ENCODE results near the gene FGD6.
"Not testable (repeated sequence)": the region's sequence is repeated elsewhere in the genome, so short reads cannot be mapped to it uniquely, and the experiment has no call there.

The FGD6 gene

DNA sequence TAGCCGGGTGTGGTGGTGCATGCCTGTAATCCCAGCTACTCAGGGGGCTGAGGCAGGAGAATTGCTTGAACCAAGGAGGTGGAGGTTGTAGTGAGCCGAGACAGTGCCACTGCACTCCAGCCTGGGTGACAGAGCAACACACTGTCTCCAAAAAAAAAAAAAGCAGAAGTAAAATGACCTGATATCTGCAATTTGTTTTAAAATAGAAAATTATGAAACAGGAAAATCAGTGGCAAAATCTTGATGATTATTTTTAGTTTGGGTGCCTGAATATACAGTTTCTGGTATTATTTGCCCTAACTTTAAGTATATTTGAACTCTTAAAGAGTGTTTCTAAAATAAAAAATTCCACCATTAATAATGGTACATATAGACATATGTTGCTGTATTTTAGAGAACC is 121.4 kb downstream of the FGD6 start:
- not testable (repeated sequence) for FAIRE-seq; DNase-seq (ENCODE audit: low spot score)

DNA sequence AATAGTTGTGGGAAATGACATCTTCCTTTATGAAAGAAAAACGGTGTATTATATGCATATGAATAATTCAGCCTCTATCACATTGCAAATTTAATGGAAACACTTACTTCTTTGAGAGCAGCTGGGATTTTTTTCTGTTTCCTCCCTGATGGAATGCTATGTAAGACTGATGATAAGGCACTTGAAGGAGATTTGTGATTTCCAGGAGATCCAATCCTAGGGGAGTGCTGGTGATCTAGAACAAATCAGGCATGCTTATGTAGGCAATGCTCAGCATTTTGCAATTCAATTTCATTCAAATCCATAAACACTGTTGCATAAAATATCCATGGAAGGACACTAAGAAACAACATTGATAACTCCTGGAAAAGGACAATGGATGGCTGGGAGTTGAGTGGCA is 127.8 kb downstream of the FGD6 start:
- FAIRE-seq (no peak), DNase-seq (ENCODE audit: low spot score) (no peak)

DNA sequence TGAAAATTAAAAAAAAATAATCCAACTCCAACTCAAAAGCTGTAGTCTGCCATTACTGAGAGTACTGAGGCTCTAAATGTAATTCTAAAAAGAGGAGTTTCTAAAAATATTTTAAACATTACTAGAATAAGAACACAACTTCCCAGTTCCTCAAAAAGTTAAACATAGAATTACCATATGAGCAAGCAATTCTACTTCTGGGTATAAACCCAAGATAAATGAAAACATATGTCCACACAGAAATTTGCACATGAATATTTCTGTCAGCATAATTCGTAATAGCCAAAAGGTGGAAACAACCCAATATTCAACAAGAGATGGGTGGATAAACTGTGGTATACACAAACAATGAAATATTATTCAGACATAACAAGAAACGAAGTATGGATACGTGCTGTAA is 128.9 kb downstream of the FGD6 start:
- FAIRE-seq: no peak
- no peak for DNase-seq (ENCODE audit: low spot score)

DNA sequence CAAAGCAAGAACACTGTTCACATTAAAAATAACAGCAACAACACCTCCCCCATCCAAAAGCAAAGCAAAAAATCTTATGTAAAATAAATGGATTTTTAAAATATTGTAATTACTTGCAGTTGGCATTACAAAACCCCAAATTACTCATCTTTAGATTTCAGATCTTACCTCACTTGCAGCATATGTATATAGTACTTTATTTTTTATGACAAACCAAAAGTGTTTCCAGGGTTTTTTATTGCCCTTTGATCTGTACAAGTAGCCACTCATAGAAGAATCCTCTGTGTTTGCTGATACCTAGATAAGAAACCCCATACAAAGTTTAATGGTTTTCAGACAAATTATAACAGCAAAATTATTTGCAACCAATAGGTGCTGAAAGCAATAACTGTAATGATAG is 131.7 kb downstream of the FGD6 start:
- no peak for DNase-seq (ENCODE audit: low spot score)

DNA sequence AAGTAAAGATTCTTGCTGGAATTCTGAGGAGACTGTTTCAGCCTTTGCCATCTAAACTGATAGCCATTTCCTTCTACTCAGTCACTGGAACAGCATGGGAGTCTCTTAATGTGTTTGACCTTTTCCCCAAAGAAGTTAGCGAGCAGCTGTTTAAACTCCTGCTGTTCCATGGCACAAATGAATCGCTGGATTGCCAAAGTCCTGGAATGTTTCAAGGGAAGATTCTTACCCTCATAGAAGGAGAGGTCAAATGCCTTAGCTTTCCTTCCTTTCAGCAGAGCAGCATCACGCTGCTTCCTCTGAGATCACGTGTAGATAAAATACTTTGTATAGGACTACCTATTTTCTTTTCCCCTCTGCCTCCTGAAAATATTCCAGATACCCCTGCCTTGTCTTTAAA is 133.3 kb downstream of the FGD6 start:
- FAIRE-seq: peak; percentile 83
- DNase-seq (ENCODE audit: low spot score): peak; percentile 56

More for the DNA sequence above, 131.7 kb downstream of the FGD6 start:
- FAIRE-seq: no peak

DNA sequence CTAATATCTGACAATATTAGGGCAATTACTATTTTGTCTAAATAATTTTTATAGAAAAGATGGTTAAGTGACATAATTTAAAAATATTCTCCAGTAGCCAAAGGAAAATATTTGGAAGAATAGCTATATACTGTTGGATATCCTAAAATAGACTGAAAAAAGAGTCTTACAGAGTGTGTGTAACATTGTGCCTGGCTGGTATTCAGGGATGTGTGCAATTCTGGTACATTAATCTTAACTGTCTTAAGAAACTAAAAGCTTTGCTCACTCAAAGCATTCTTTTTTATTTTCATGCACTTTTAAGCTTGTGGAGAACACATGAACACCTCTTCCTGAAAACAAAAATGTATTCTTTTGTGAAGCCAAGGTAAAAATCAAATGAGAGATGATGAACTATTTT is 133.8 kb downstream of the FGD6 start:
- DNase-seq (ENCODE audit: low spot score) (no peak), FAIRE-seq (no peak)

DNA sequence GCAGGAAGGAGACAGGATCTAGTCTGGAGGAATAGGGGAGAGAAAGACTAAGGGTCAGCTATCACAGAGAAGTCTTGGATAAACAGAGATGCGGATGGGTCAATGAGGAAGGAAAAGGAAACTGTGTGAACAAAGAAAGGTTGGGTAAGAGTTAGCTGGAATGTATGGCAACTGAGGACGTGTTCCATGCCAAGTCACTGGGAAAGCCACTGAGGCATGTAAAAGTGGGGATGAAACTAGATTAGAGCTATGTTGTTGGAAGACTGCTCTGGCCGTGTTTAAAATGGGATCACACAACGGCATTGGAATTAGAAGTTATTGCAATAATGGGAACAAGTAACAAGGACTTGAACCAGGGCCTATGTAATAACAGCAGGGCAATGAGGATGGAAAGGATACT is 139.9 kb downstream of the FGD6 start:
- FAIRE-seq (peak; percentile 62), DNase-seq (ENCODE audit: low spot score) (peak; percentile 43)

DNA sequence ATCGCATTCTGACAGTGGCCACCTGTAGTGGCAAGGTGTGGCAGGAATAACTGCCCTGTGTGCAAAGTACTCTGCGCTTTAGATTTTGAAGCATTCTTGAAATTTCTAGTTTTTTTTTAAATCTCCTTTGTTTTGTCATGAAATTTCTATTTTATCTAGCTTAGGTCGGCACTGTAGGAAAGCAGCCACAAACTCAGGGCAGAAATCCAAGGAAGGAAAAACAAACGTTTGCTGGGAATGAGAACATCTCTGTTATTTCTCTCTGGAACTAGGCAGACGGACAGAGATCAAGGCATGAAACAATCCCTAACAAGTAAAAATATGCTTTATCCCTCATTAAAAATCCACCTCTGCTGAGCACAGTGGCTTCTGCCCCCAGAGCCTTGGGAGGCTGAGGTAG is 142.5 kb downstream of the FGD6 start:
- no peak for DNase-seq (ENCODE audit: low spot score)
- no peak for FAIRE-seq

DNA sequence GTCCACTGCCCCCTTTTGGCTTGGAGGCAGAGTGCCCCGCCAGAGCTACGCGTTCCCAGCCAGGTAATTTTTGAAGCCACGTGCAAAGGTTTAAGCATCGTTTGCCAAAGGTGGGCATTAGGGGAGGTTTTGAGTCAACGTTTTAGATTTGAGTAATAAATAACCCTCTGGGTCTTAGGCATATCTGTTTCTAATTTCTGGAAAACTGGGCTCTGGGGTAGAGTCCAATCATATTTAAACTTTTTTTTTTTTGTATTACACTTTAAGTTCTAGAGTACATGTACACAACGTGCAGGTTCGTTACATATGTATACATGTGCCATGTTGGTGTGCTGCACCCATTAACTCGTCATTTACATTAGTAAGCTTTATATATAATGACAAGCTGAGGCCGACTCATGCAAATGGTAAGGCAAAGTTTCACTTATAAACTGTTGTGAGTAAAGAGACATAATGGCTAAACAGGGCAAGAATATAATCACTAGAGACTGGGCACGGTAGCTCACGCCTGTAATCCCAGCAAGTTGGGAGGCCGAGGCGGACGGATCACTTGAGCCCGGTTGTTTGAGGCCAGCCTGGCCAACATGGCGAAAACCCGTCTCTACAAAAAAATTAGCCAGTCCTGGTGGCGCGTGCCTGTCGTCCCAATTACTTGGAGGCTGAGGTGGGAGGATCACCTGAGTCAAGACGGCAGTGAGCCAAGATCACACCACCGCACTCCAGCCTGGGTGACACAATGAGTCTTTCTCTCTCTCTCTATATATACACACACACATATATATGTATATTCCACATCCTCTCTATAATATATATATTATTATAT is 143.4 kb downstream of the FGD6 start:
- DNase-seq (ENCODE audit: low spot score): no peak
- no peak for FAIRE-seq

DNA sequence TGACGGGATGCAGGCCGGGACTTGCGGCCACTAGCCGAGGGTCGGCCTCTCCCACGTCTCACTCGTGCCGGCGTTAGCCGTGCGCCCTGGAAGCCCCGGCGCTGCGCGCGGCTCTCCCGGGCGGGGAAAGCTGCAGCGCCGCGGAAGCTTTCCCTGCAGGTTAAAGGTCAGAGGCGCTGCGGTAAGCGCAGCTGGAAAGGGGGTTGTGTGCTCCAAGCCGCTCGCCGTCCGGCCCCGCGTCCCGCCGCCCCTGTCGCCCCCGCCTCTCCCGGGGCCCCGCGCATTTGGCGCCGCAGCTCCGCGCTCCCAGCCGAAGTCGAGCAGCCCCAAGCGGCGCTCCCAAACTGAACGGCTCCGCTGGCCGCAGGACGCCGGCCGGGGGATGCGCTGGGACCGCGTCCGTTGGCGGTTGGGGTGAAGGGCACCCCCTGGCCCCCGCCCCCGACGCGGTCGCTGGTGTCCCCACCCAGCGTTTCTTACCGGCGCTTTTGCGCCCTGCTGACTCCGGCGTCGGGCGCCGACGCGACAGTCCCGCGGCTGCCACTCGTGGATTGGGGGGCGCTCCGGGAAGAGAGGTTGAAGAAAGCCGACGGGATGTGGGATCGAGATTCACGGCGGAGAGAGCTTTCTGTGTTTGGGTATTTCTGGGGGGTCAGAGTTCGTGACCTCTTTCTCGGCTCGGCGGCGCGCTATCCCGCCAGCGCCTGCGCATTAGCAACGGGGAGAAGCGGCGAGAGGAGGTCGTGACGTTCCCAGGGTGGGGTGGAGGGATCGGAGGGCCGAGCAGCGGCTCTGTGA is 144.2 kb downstream of the FGD6 start, which contains the start of gene NR2C1:
NR2C1 (minus strand) TSS at position 719 of the 798 bp plus-strand sequence. CDS start 6,234 bp downstream, outside the sequence.
- peak; percentile 78 for DNase-seq (ENCODE audit: low spot score)
- peak; percentile 46 for FAIRE-seq

DNA sequence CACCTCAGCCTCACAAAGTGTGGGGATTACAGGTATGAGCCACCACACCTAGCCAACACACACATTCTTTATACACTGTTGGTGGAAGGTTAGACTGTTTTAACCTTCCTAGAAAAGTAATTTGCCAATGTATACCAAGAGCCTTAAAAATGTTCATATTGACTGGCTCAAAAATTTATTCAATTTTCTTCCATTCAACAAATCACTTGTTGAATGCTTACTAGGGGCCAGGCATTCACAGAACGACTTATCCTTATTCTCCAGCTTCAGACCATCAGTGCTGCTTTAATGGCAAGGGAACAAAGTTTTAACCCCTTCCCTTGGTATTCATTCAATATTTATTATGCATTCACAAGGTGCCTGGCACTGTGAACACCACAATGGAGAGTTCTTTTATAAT is 146.9 kb downstream of the FGD6 start:
- no peak for FAIRE-seq
- no peak for DNase-seq (ENCODE audit: low spot score)

DNA sequence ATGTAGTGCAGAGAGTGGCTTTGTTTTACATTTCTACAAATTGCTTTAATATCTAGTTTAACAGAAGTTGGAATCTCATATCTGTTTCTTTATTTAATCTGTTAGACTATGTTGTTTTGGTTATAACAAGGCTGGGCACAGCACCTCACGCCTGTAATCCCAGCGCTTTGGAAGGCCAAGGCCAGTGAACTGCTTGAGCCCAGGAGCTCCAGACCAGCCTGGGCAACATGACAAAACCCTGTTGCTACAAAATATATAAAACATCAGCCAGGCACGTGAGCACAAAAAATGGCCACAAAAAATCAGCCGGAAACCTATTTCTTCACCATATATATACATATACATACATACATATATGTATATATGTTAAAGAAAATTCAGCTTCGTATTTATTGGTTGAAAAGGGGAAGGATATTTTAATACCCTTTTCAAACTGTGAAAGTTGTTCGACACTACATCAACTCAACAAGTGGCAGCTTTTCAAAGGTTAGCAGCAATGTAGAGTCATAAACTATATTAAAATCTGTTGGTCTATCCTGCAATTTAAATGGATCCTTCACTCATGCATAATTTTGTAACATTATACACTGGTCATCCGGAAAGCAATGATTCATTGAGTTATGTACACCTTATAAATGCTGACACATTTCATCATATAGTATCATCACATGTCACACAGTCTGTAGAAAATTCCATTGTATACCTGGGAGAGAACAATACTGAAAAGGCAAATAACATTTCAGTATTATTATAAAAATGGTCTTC is 151.0 kb downstream of the FGD6 start:
- FAIRE-seq (no peak), DNase-seq (ENCODE audit: low spot score) (no peak)

DNA sequence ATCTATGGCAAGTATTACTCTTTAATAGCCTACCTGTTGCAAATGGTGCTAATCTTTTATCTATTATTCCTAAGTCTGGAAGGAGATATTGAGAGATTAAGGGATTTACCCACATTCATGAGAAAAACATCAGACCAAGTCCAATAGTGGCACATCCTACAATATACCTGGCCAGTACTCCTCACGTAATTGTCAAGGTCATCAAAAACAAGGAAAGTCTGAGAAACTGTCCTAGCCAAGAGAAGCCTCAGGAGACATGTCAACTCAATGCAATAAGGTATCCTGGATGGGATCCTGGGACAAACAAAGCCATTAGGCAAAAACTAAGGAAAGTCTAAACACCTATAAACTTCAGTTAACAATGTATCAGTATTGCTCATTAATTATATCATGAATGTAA is 156.3 kb downstream of the FGD6 start:
- FAIRE-seq (no peak), DNase-seq (ENCODE audit: low spot score) (no peak)

DNA sequence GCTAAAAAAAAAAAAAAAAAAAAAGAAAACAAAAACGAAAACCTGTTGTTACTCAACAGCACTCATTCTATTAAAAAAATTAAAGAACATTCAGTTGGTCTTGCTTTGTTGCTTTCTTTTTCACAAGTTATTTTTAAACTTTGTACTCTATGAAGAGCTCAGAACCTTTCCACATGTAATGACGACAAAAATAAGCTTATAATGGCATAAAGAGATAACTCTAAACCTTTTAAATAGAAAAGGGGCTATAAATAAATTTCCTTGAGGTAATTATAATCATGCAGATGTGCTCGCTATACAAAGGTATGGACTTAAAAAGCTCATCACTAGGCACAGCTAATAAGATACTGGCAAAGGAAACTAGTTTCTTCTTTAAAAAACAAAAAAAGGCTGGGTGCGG is 157.3 kb downstream of the FGD6 start:
- DNase-seq (ENCODE audit: low spot score): no peak
- FAIRE-seq: no peak

DNA sequence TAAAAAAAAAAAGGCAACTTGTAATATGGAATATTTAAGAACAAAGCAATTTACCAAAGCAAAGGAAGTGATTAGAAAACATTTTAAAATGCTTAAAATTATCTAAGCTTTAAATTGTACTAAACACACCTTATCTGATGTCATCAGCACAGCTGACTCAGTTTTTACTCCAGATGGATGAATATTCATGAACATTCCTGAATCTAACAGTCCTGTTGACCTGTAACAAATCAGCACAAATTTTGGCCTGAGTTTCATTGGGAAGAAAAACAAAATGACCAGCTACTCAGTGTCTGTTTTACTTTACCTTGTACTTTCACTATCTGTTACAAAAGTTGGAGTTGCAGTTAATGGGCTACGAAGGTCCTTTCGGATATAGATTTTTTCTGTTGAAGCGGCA is 159.8 kb downstream of the FGD6 start:
- DNase-seq (ENCODE audit: low spot score): no peak
- no peak for FAIRE-seq

DNA sequence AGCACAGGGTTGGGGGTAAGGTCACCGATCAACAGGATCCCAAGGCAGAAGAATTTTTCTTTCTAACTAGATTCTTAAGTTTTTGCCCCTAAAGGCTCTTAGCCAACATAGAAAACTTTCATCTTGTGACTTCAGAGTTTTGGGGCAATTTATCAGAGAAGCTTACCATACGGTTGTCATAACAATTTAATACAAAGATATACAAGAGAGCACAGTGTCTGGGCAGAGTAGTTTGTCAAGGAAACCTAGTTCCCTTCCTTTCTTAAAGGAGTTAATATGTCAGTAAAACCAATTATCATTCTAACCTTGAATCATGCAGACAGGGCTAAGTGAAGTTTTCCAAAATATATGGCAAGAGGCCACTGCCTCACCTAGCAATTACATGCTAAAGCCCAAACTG is 162.2 kb downstream of the FGD6 start:
- DNase-seq (ENCODE audit: low spot score) (no peak), FAIRE-seq (no peak)

DNA sequence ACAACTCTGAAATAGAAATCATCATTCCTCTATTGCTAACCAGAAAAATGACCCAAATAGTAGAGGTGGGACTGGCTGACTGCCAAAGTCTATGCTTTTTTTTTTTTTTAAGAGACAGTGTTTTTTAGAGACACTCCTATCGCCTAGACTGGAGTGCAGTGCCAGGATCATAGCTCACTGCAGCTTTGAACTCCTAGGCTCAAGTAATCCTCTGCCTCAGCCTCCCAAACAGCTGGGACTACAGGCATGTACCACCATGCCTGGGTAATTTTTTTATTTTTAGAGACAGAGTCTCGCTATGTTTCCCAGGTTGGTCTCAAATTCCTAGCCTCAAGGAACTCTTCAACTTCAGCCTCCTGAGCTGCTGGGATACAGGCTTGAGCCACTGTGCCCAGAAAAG is 163.1 kb downstream of the FGD6 start:
- DNase-seq (ENCODE audit: low spot score): no peak
- FAIRE-seq: no peak

DNA sequence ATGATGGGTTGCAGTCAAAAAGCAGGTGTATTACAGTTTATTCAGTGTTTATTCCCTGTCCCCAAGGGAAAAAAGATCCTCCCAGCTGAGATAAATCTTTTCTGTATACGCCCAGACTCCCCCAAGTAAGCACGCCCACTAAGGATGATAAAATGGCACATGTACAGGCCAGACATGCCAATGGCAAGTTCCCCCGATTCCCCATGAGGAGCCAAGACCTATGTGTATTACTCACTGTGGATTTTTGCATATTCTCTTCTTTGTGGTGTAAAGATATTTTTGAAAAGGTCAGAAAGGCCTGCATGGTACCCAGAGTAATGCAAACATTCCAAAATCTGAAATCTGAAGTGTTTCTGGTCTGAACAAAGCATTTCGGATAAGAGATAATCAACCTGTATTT is 166.0 kb downstream of the FGD6 start:
- FAIRE-seq: no peak
- no peak for DNase-seq (ENCODE audit: low spot score)

DNA sequence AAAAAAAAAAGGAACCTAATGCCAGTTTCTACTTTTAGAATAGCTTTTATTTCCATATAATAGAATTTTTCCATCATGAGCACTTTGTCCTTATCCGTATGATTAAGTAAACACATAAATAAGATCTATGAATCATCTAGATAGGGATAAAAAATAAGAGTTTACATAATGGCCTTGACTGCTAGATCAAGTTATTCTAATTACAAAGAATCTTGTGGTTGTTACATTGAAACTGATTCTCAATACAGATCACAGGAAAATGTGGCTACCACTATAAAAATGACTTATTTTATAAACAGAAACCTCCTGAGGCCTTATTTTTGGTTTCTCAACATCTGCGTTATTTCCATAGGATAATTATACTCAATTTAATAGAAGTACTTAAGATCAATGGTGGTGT is 179.4 kb downstream of the FGD6 start:
- DNase-seq (ENCODE audit: low spot score) (no peak), FAIRE-seq (no peak)

DNA sequence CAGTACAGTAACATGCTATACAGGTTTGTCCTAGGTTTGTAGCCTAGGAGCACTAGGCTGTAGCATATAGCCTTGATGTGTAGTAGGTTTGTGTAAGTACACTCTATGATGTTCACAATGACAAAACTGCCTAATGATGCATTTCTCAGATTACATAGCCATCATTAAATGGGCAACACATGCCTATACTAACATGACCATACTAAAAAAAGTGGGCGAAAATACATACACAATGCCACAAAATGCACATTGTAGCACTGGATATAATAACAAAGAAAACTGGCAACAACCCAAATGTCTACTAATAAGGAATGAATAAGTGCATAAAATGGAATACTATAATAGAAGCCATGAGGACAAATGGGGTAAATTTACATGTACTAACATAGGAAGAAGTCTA is 182.5 kb downstream of the FGD6 start:
- no peak for DNase-seq (ENCODE audit: low spot score)

More for the DNA sequence above, 182.5 kb downstream of the FGD6 start:
- no peak for FAIRE-seq

Measured in RCC 7860 (cell line).